HepG2 (cell line): ENCODE measurements around the gene MYADML2. TPM values are rescaled to one million over a fixed set of nuclear protein-coding genes. Genes with fewer than 3 reads are reported as not detected.

Source experiments
- ATF2 ChIP-seq: sonication (generic); formaldehyde crosslinking; IDR thresholded peaks from 2 replicates; pipeline ENCODE4 v1.4.0; 2020; ENCODE audit warnings: missing genetic modification reagents
- DMTF1 ChIP-seq: sonication (generic); formaldehyde crosslinking; IDR thresholded peaks from 2 replicates; pipeline ENCODE4 v1.4.0; 2020; ENCODE audit warnings: mild to moderate bottlenecking, missing genetic modification reagents
- E2F2 ChIP-seq: sonication (generic); formaldehyde crosslinking; IDR thresholded peaks from 2 replicates; pipeline ENCODE4 v1.4.0; 2020; ENCODE audit warnings: missing genetic modification reagents, borderline replicate concordance
- HDAC6 ChIP-seq: fragments of 200-600 bp; sonication (generic); IDR thresholded peaks from 2 replicates; pipeline ENCODE4 v1.7.0; 2017; ENCODE audit warnings: mild to moderate bottlenecking, antibody characterized with exemption, low read length, low read depth
- KLF11 ChIP-seq: IDR thresholded peaks from 2 replicates; pipeline ENCODE4 v1.6.1; 2016; ENCODE audit warnings: missing compliant biosample characterization
- KMT2B ChIP-seq: IDR thresholded peaks from 2 replicates; pipeline ENCODE4 v1.6.1; 2016; ENCODE audit warnings: missing genetic modification reagents, missing compliant biosample characterization
- MBD4 ChIP-seq: IDR thresholded peaks from 2 replicates; pipeline ENCODE4 v1.6.1; 2012; ENCODE audit warnings: low read length, inconsistent platforms, borderline replicate concordance
- MXI1 ChIP-seq: IDR thresholded peaks from 3 replicates; pipeline ENCODE4 v1.6.1; 2012; ENCODE audit warnings: low read depth, low read length, inconsistent platforms, borderline replicate concordance
- MYNN ChIP-seq: sonication (generic); formaldehyde crosslinking; IDR thresholded peaks from 2 replicates; pipeline ENCODE4 v1.4.0; 2020; ENCODE audit warnings: mild to moderate bottlenecking, low read depth, missing genetic modification reagents
- PHF20 ChIP-seq: sonication (generic); formaldehyde crosslinking; IDR thresholded peaks from 2 replicates; pipeline ENCODE4 v1.5.0; 2020; ENCODE audit warnings: mild to moderate bottlenecking, missing genetic modification reagents
- PRPF4 ChIP-seq: fragments of 200-400 bp; formaldehyde crosslinking; IDR thresholded peaks from 2 replicates; pipeline ENCODE4 v1.6.1; 2016; ENCODE audit warnings: low read length, low read depth; ENCODE audit not compliant: poor library complexity, severe bottlenecking
- SOX13 ChIP-seq, 3 experiments: fragments of 450-650 bp in 1 of 3; sonication (generic) in 1 of 3; formaldehyde crosslinking in 1 of 3; IDR thresholded peaks in 2 of 3; conservative IDR thresholded peaks in 1 of 3; 2 replicates each; pipeline versions ENCODE4 v1.5.0 to v1.6.1; 2016 to 2020; ENCODE audit warnings: antibody characterized with exemption in 1 of 3, mild to moderate bottlenecking in 1 of 3, missing compliant biosample characterization in 1 of 3, missing genetic modification reagents in 1 of 3, moderate library complexity in 1 of 3
- TBX2 ChIP-seq: sonication (generic); formaldehyde crosslinking; IDR thresholded peaks from 2 replicates; pipeline ENCODE4 v1.5.0; 2020; ENCODE audit warnings: missing genetic modification reagents, mild to moderate bottlenecking, borderline replicate concordance
- TCF7 ChIP-seq: sonication (generic); IDR thresholded peaks from 2 replicates; pipeline ENCODE4 v1.6.1; 2016; ENCODE audit warnings: antibody characterized with exemption, low read depth
- THYN1 ChIP-seq: sonication (generic); formaldehyde crosslinking; IDR thresholded peaks from 2 replicates; pipeline ENCODE4 v1.8.1; 2023; ENCODE audit warnings: low read depth, mild to moderate bottlenecking, moderate library complexity, missing genetic modification reagents, borderline replicate concordance
- XRCC5 ChIP-seq: fragments of 200-400 bp; formaldehyde crosslinking; optimal IDR thresholded peaks from 2 replicates; pipeline ENCODE3; 2017; ENCODE audit warnings: mild to moderate bottlenecking, low read length
- ZNF121 ChIP-seq: sonication (generic); formaldehyde crosslinking; IDR thresholded peaks from 2 replicates; pipeline ENCODE4 v1.5.0; 2020; ENCODE audit warnings: mild to moderate bottlenecking, missing genetic modification reagents
- ZNF350 ChIP-seq: sonication (generic); formaldehyde crosslinking; IDR thresholded peaks from 2 replicates; pipeline ENCODE4 v1.4.0; 2020; ENCODE audit warnings: mild to moderate bottlenecking, low read depth, missing genetic modification reagents, borderline replicate concordance
- ZNF639 ChIP-seq: conservative IDR thresholded peaks from 2 replicates; pipeline ENCODE4 v1.6.1; 2018; ENCODE audit warnings: missing genetic modification reagents
- ZNF660 ChIP-seq: sonication (generic); formaldehyde crosslinking; IDR thresholded peaks from 2 replicates; pipeline ENCODE4 v1.5.1; 2020; ENCODE audit warnings: mild to moderate bottlenecking, low read depth, missing genetic modification reagents, borderline replicate concordance
- ZSCAN25 ChIP-seq: sonication (generic); formaldehyde crosslinking; IDR thresholded peaks from 2 replicates; pipeline ENCODE4 v1.8.0; 2022; ENCODE audit warnings: mild to moderate bottlenecking, missing genetic modification reagents
- polyA plus RNA-seq, 8 experiments: library from polyadenylated mRNA; depleted of rRNA in 3 of 8; stranded (reverse) in 7 of 8; unstranded in 1 of 8; fragments of >200 nt; fragmentation: Illumina TruSeq in 4 of 8; extraction: Trizol in 4 of 8; gene quantifications; 2 replicates each; pipeline versions ENCODE4 v1.2.1 to v1.2.3, GENCODE V29; 2011 to 2016; ENCODE audit warnings: low read depth in 4 of 8, missing spikeins in 1 of 8, mixed read lengths in 1 of 8; ENCODE audit not compliant: insufficient read depth in 1 of 8
- total RNA-seq, 5 experiments: library from RNA; depleted of rRNA; stranded (reverse); fragments of >200 nt; fragmentation: Illumina TruSeq; extraction: Trizol; gene quantifications; 2 replicates each; pipeline ENCODE4 v1.2.3, GENCODE V29; 2016; ENCODE audit warnings: low read depth in 1 of 5

Gene MYADML2
- total and polyA plus RNA-seq, 2 of the 13 experiments (the other 11 are each of a cell fraction or from before 2014, with no cell fraction given), result not detected

GRCh38 chr17:81890447-81891302 is 56.4 kb downstream of the MYADML2 start (continued):
- TF ChIP-seq MXI1, result no peak; the same call in 2 of the 3 replicates
- TF ChIP-seq ATF2, result 0 out of 2 replicates have a peak, but pooled peaks have one; percentile 15
- no peak for TF ChIP-seq ZSCAN25 (CRISPR knock-in tag)
- no peak for TF ChIP-seq HDAC6
- no peak for TF ChIP-seq ZNF121 (CRISPR knock-in tag)
- no peak for TF ChIP-seq MBD4
- TF ChIP-seq KMT2B (CRISPR knock-in tag), result no peak; the same call in 1 of the 2 replicates
- no peak for TF ChIP-seq ZNF660 (CRISPR knock-in tag)
- TF ChIP-seq ZNF350 (CRISPR knock-in tag), result no peak
- TF ChIP-seq PHF20 (CRISPR knock-in tag), result no peak
- TF ChIP-seq ZNF639 (CRISPR knock-in tag), result no peak
- no peak for TF ChIP-seq KLF11 (CRISPR knock-in tag)
- TF ChIP-seq MYNN (CRISPR knock-in tag), result no peak
- no peak for TF ChIP-seq SOX13 (IDR thresholded peaks at IDR 0.05)
- TF ChIP-seq SOX13 (CRISPR knock-in tag; conservative IDR thresholded peaks at IDR 0.05 in 1 of 2, IDR thresholded peaks at IDR 0.05 in 1 of 2), result no peak
- no peak for TF ChIP-seq THYN1
- TF ChIP-seq TCF7, result no peak
- no peak for TF ChIP-seq XRCC5
- TF ChIP-seq DMTF1 (CRISPR knock-in tag), result no peak
- TF ChIP-seq TBX2, result no peak
- TF ChIP-seq E2F2 (CRISPR knock-in tag), result 0 out of 2 replicates have a peak, but pooled peaks have one; percentile 29
- TF ChIP-seq PRPF4, result no peak
